Activated naive CD4-positive, alpha-beta T cell treated with anti-CD3 and anti-CD28 coated beads, Interleukin-2, amount 50 U/mL, for 72 hours (primary cell): ENCODE data around the gene ZNF391. TPM values are rescaled to one million over a fixed set of nuclear protein-coding genes. Genes with fewer than 3 reads are reported as not detected.

ENCODE experiments used
- total RNA-seq, 2 donors: library from RNA; stranded (reverse); gene quantifications; one replicate each; pipeline ENCODE4 v1.2.3, GENCODE V29; 2022

Gene ZNF391
- total RNA-seq, 2 donors from 2014 or later: 3.4 to 6.1 TPM

Other genes with a start within 250 kb of the ZNF391 start
- gene PRSS16, start 141.1 kb upstream of the ZNF391 start, total RNA-seq: 1 to 10 TPM; 1.3 to 2.5 TPM
- gene POM121L2, start 76.5 kb upstream of the ZNF391 start, total RNA-seq: not detected
- 10 to 100 TPM; 10.2 to 15.4 TPM for gene ZNF184, start 84.3 kb downstream of the ZNF391 start, total RNA-seq